HepG2 (cell line): ENCODE results near the gene DHX57. TPM values are rescaled to one million over a fixed set of nuclear protein-coding genes. Genes with fewer than 3 reads are reported as not detected.

Experiments
- AGO1 ChIP-seq: fragments of 200-400 bp; formaldehyde crosslinking; IDR thresholded peaks from 2 replicates; pipeline ENCODE4 v1.6.1; 2017; ENCODE audit warnings: mild to moderate bottlenecking, low read depth, low read length, moderate library complexity; ENCODE audit not compliant: poor library complexity, severe bottlenecking
- CHCHD3 ChIP-seq: sonication (generic); formaldehyde crosslinking; IDR thresholded peaks from 2 replicates; pipeline ENCODE4 v1.8.0; 2022; ENCODE audit warnings: mild to moderate bottlenecking, missing genetic modification reagents, moderate library complexity
- HDAC1 ChIP-seq: sonication (generic); formaldehyde crosslinking; IDR thresholded peaks from 2 replicates; pipeline ENCODE4 v1.5.1; 2020; ENCODE audit warnings: mild to moderate bottlenecking, missing genetic modification reagents
- HES4 ChIP-seq: sonication (generic); formaldehyde crosslinking; IDR thresholded peaks from 2 replicates; pipeline ENCODE4 v1.9.0; 2021; ENCODE audit warnings: mild to moderate bottlenecking, missing genetic modification reagents, borderline replicate concordance
- HNRNPUL1 ChIP-seq: fragments of 200-400 bp; formaldehyde crosslinking; IDR thresholded peaks from 2 replicates; pipeline ENCODE4 v1.6.1; 2017; ENCODE audit warnings: low read depth, mild to moderate bottlenecking, low read length, moderate library complexity
- KDM2A ChIP-seq: sonication (generic); formaldehyde crosslinking; IDR thresholded peaks from 2 replicates; pipeline ENCODE4 v1.4.0; 2020; ENCODE audit warnings: low read depth, missing genetic modification reagents, borderline replicate concordance
- KMT2B ChIP-seq: IDR thresholded peaks from 2 replicates; pipeline ENCODE4 v1.6.1; 2016; ENCODE audit warnings: missing genetic modification reagents, missing compliant biosample characterization
- SATB2 ChIP-seq: sonication (generic); formaldehyde crosslinking; IDR thresholded peaks from 2 replicates; pipeline ENCODE4 v1.5.0; 2020; ENCODE audit warnings: missing genetic modification reagents
- SSRP1 ChIP-seq: IDR thresholded peaks from 2 replicates; pipeline ENCODE4 v1.6.1; 2016; ENCODE audit warnings: control low read depth
- ZFP41 ChIP-seq: sonication (generic); formaldehyde crosslinking; IDR thresholded peaks from 2 replicates; pipeline ENCODE4 v1.4.0; 2020; ENCODE audit warnings: mild to moderate bottlenecking, missing genetic modification reagents, borderline replicate concordance
- ZIK1 ChIP-seq: sonication (generic); formaldehyde crosslinking; IDR thresholded peaks from 2 replicates; pipeline ENCODE4 v1.5.0; 2020; ENCODE audit warnings: mild to moderate bottlenecking, low read depth, missing genetic modification reagents, borderline replicate concordance
- ZNF225 ChIP-seq: sonication (generic); formaldehyde crosslinking; IDR thresholded peaks from 2 replicates; pipeline ENCODE4 v1.4.0; 2020; ENCODE audit warnings: mild to moderate bottlenecking, missing genetic modification reagents
- ZNF558 ChIP-seq: sonication (generic); formaldehyde crosslinking; IDR thresholded peaks from 2 replicates; pipeline ENCODE4 v1.9.0; 2022; ENCODE audit warnings: mild to moderate bottlenecking, missing genetic modification reagents, borderline replicate concordance
- ZNF816 ChIP-seq: sonication (generic); formaldehyde crosslinking; IDR thresholded peaks from 2 replicates; pipeline ENCODE4 v1.8.0; 2022; ENCODE audit warnings: missing genetic modification reagents, mild to moderate bottlenecking, borderline replicate concordance
- ZNF839 ChIP-seq: sonication (generic); formaldehyde crosslinking; IDR thresholded peaks from 2 replicates; pipeline ENCODE4 v1.4.0; 2020; ENCODE audit warnings: missing genetic modification reagents, mild to moderate bottlenecking, borderline replicate concordance
- polyA plus RNA-seq, 8 experiments: library from polyadenylated mRNA; depleted of rRNA in 3 of 8; stranded (reverse) in 7 of 8; unstranded in 1 of 8; fragments of >200 nt; fragmentation: Illumina TruSeq in 4 of 8; extraction: Trizol in 4 of 8; gene quantifications; 2 replicates each; pipeline versions ENCODE4 v1.2.1 to v1.2.3, GENCODE V29; 2011 to 2016; ENCODE audit warnings: low read depth in 4 of 8, missing spikeins in 1 of 8, mixed read lengths in 1 of 8; ENCODE audit not compliant: insufficient read depth in 1 of 8
- total RNA-seq, 5 experiments: library from RNA; depleted of rRNA; stranded (reverse); fragments of >200 nt; fragmentation: Illumina TruSeq; extraction: Trizol; gene quantifications; 2 replicates each; pipeline ENCODE4 v1.2.3, GENCODE V29; 2016; ENCODE audit warnings: low read depth in 1 of 5
- TF ChIP-seq, protein P1 (sequence below): sonication (generic); formaldehyde crosslinking; IDR thresholded peaks from 2 replicates; pipeline ENCODE4 v1.4.0; 2020; ENCODE audit warnings: missing genetic modification reagents, borderline replicate concordance
- TF ChIP-seq, protein P2 (sequence below): IDR thresholded peaks from 2 replicates; pipeline ENCODE4 v1.6.1; 2016; ENCODE audit warnings: missing genetic modification reagents, missing compliant biosample characterization
- TF ChIP-seq, protein P3 (sequence below): sonication (generic); formaldehyde crosslinking; IDR thresholded peaks from 2 replicates; pipeline ENCODE4 v1.5.1; 2020; ENCODE audit warnings: mild to moderate bottlenecking, missing genetic modification reagents, moderate library complexity
- TF ChIP-seq, protein P4 (sequence below): sonication (generic); formaldehyde crosslinking; IDR thresholded peaks from 2 replicates; pipeline ENCODE4 v1.5.0; 2020; ENCODE audit warnings: mild to moderate bottlenecking, low read depth, missing genetic modification reagents, borderline replicate concordance

The DHX57 gene
- total and polyA plus RNA-seq, 2 of the 13 experiments (the other 11 are each of a cell fraction or from before 2014, with no cell fraction given) = 9.2 to 24.2 TPM

DNA sequence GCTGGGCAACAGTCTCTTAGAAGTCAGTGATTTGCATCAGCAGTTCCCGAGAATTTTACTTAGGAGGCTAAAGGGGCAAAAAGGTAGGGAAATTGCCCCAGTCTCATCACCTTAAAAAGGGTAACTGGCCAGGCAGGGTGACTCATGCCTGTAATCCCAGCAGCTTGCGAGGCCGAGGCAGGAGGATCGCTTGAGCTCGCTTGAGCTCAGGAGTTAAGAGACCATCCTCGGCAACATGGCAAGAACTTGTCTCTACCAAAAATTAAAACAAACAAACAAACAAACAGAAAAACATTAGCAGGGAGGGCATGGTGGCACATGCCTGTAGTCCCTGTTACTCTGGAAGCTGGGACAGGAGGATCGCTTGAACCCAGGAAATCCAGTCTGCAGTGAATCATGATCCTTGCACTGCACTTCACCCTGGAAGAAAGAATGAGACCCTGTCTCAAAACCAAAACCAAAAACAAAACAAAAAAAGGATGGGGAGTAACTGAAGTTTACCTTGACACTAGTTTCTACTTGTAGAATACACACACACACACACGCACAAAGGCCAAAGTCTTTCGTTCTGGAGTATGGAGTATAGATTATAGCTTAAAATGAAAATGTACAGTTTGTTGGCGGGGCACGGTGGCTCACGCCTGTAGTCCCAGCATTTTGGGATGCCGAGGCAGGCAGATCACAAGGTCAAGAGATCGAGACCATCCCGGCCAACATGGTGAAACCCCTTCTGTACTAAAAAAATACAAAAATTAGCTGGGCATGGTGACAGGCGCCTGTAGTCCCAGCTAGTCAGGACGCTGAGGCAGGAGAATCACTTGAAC, 100.4 kb downstream of the DHX57 start (continued):
- TF ChIP-seq, protein P1, sequence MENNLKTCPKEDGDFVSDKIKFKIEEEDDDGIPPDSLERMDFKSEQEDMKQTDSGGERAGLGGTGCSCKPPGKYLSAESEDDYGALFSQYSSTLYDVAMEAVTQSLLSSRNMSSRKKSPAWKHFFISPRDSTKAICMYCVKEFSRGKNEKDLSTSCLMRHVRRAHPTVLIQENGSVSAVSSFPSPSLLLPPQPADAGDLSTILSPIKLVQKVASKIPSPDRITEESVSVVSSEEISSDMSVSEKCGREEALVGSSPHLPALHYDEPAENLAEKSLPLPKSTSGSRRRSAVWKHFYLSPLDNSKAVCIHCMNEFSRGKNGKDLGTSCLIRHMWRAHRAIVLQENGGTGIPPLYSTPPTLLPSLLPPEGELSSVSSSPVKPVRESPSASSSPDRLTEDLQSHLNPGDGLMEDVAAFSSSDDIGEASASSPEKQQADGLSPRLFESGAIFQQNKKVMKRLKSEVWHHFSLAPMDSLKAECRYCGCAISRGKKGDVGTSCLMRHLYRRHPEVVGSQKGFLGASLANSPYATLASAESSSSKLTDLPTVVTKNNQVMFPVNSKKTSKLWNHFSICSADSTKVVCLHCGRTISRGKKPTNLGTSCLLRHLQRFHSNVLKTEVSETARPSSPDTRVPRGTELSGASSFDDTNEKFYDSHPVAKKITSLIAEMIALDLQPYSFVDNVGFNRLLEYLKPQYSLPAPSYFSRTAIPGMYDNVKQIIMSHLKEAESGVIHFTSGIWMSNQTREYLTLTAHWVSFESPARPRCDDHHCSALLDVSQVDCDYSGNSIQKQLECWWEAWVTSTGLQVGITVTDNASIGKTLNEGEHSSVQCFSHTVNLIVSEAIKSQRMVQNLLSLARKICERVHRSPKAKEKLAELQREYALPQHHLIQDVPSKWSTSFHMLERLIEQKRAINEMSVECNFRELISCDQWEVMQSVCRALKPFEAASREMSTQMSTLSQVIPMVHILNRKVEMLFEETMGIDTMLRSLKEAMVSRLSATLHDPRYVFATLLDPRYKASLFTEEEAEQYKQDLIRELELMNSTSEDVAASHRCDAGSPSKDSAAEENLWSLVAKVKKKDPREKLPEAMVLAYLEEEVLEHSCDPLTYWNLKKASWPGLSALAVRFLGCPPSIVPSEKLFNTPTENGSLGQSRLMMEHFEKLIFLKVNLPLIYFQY (CRISPR knock-in tag) = no peak
- TF ChIP-seq, protein P2, sequence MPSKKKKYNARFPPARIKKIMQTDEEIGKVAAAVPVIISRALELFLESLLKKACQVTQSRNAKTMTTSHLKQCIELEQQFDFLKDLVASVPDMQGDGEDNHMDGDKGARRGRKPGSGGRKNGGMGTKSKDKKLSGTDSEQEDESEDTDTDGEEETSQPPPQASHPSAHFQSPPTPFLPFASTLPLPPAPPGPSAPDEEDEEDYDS (CRISPR knock-in tag) = no peak
- TF ChIP-seq ZNF225 = no peak
- TF ChIP-seq ZFP41 (CRISPR knock-in tag) = no peak
- TF ChIP-seq ZNF816 (CRISPR knock-in tag) = no peak
- no peak for TF ChIP-seq SATB2
- TF ChIP-seq SSRP1 (CRISPR knock-in tag) = 0 out of 2 replicates have a peak, but pooled peaks have one; percentile 39
- no peak for TF ChIP-seq ZIK1
- TF ChIP-seq HDAC1 (CRISPR knock-in tag) = peak; percentile 61; the same call in 1 of the 2 replicates
- TF ChIP-seq ZNF558 (CRISPR knock-in tag) = no peak
- peak; percentile 16; the same call in 1 of the 2 replicates for TF ChIP-seq KDM2A (CRISPR knock-in tag)
- no peak for TF ChIP-seq AGO1
- TF ChIP-seq HES4 (CRISPR knock-in tag) = no peak
- TF ChIP-seq CHCHD3 (CRISPR knock-in tag) = no peak
- TF ChIP-seq HNRNPUL1 = no peak
- TF ChIP-seq, protein P3, sequence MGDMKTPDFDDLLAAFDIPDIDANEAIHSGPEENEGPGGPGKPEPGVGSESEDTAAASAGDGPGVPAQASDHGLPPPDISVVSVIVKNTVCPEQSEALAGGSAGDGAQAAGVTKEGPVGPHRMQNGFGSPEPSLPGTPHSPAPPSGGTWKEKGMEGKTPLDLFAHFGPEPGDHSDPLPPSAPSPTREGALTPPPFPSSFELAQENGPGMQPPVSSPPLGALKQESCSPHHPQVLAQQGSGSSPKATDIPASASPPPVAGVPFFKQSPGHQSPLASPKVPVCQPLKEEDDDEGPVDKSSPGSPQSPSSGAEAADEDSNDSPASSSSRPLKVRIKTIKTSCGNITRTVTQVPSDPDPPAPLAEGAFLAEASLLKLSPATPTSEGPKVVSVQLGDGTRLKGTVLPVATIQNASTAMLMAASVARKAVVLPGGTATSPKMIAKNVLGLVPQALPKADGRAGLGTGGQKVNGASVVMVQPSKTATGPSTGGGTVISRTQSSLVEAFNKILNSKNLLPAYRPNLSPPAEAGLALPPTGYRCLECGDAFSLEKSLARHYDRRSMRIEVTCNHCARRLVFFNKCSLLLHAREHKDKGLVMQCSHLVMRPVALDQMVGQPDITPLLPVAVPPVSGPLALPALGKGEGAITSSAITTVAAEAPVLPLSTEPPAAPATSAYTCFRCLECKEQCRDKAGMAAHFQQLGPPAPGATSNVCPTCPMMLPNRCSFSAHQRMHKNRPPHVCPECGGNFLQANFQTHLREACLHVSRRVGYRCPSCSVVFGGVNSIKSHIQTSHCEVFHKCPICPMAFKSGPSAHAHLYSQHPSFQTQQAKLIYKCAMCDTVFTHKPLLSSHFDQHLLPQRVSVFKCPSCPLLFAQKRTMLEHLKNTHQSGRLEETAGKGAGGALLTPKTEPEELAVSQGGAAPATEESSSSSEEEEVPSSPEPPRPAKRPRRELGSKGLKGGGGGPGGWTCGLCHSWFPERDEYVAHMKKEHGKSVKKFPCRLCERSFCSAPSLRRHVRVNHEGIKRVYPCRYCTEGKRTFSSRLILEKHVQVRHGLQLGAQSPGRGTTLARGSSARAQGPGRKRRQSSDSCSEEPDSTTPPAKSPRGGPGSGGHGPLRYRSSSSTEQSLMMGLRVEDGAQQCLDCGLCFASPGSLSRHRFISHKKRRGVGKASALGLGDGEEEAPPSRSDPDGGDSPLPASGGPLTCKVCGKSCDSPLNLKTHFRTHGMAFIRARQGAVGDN (CRISPR knock-in tag) = no peak
- no peak for TF ChIP-seq KMT2B (CRISPR knock-in tag)
- TF ChIP-seq ZNF839 = no peak
- TF ChIP-seq, protein P4, sequence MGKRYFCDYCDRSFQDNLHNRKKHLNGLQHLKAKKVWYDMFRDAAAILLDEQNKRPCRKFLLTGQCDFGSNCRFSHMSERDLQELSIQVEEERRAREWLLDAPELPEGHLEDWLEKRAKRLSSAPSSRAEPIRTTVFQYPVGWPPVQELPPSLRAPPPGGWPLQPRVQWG (CRISPR knock-in tag) = no peak
